HepG2 (cell line): Measurements from ENCODE around the gene KRT33A.

Source experiments
- CC2D1A ChIP-seq: sonication (generic); formaldehyde crosslinking; IDR thresholded peaks from 2 replicates; pipeline ENCODE4 v1.8.1; 2023; ENCODE audit warnings: mild to moderate bottlenecking, missing genetic modification reagents
- CENPT ChIP-seq: sonication (generic); formaldehyde crosslinking; IDR thresholded peaks from 2 replicates; pipeline ENCODE4 v1.8.0; 2022; ENCODE audit warnings: low read depth, mild to moderate bottlenecking, moderate library complexity, missing genetic modification reagents
- EP300 ChIP-seq, 3 experiments: sonication (generic) in 1 of 3; formaldehyde crosslinking in 1 of 3; IDR thresholded peaks; 2 replicates each; pipeline versions ENCODE4 v1.5.1 to v1.6.1; 2011 to 2020; ENCODE audit warnings: low read depth in 2 of 3, low read length in 2 of 3, borderline replicate concordance in 1 of 3, improper control_type of control experiment in 1 of 3, mild to moderate bottlenecking in 1 of 3, missing genetic modification reagents in 1 of 3, moderate library complexity in 1 of 3
- EZH2 ChIP-seq: conservative IDR thresholded peaks from 2 replicates; pipeline ENCODE4 v1.6.1; 2012; ENCODE audit warnings: mild to moderate bottlenecking, low read depth, low read length, moderate library complexity
- GABPB1 ChIP-seq: IDR thresholded peaks from 2 replicates; pipeline ENCODE4 v1.6.1; 2016; ENCODE audit warnings: mild to moderate bottlenecking, missing genetic modification reagents, moderate library complexity, missing compliant biosample characterization
- KAT7 ChIP-seq: IDR thresholded peaks from 2 replicates; pipeline ENCODE4 v1.6.1; 2018; ENCODE audit warnings: borderline replicate concordance, missing compliant biosample characterization
- NCOA5 ChIP-seq: sonication (generic); formaldehyde crosslinking; IDR thresholded peaks from 2 replicates; pipeline ENCODE4 v1.4.0; 2020; ENCODE audit warnings: missing genetic modification reagents
- TAF15 ChIP-seq: fragments of 200-400 bp; formaldehyde crosslinking; IDR thresholded peaks from one replicate; pipeline ENCODE4 v1.6.1; 2018; ENCODE audit warnings: mild to moderate bottlenecking, low read depth, low read length; ENCODE audit not compliant: poor library complexity, severe bottlenecking
- ZBTB1 ChIP-seq: sonication (generic); formaldehyde crosslinking; IDR thresholded peaks from 2 replicates; pipeline ENCODE4 v1.4.0; 2020; ENCODE audit warnings: missing genetic modification reagents, borderline replicate concordance
- ZBTB2 ChIP-seq: sonication (generic); formaldehyde crosslinking; IDR thresholded peaks from 2 replicates; pipeline ENCODE4 v1.8.0; 2022; ENCODE audit warnings: low read depth, missing genetic modification reagents
- ZEB1 ChIP-seq: IDR thresholded peaks from 2 replicates; pipeline ENCODE4 v1.6.1; 2012; ENCODE audit warnings: mild to moderate bottlenecking, low read depth, inconsistent platforms; ENCODE audit not compliant: insufficient replicate concordance
- ZNF138 ChIP-seq: sonication (generic); formaldehyde crosslinking; IDR thresholded peaks from 2 replicates; pipeline ENCODE4 v1.5.0; 2020; ENCODE audit warnings: mild to moderate bottlenecking, low read depth, missing genetic modification reagents
- ZNF484 ChIP-seq: sonication (generic); formaldehyde crosslinking; IDR thresholded peaks from 2 replicates; pipeline ENCODE4 v1.5.1; 2020; ENCODE audit warnings: mild to moderate bottlenecking, low read depth, missing genetic modification reagents, borderline replicate concordance
- TF ChIP-seq, protein P1 (sequence below): sonication (generic); formaldehyde crosslinking; IDR thresholded peaks from 2 replicates; pipeline ENCODE4 v1.5.0; 2020; ENCODE audit warnings: mild to moderate bottlenecking, missing genetic modification reagents, moderate library complexity

DNA sequence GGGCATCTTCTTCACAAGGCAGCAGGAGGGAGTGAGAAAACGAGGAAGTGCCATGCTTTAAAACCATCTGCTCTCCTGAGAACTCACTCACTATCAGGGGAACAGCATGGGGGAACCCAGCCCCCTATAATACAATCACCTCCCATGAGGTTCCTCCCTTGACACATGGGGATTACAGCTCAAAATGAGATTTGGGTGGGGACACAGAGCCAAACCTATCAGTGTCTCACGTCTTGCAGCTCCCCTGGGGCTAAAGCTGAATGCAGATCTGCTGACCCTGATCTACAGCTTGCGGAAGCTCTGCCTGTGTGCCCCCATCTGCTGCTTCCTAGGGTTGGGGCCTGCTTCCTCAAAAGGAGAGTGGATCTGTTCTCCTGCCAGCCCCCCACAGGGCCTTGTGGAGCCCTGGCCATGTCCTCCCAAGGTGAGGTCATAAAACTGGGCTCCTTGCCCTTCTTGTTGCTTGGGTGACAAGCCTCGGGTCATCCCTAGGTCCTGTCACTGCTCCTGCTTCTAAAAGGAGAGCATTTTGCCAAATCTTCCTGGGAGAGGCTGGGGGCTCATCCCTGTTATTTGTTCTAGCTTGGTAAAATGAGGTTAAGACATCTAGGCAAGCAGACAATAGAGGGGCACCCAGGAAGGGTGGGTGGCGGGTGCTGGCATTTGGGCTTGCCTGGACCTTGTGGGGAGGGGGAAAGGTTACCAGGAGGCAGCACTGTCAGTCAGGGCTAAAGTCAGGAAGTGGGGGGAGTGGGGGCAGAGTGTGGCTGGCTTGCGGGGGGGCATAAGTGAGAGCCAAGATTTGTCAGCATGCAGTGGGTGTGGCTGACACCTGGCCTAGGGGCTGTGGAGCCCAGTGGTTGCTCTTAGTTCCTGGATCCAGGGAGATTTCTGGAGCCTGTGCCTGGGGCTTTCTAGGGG, 16.0 kb downstream of the KRT33A start:
- TF ChIP-seq EZH2, result no peak
- no peak for TF ChIP-seq ZNF138
- TF ChIP-seq TAF15, result no peak
- no peak for TF ChIP-seq CC2D1A (CRISPR knock-in tag)
- TF ChIP-seq, protein P1, sequence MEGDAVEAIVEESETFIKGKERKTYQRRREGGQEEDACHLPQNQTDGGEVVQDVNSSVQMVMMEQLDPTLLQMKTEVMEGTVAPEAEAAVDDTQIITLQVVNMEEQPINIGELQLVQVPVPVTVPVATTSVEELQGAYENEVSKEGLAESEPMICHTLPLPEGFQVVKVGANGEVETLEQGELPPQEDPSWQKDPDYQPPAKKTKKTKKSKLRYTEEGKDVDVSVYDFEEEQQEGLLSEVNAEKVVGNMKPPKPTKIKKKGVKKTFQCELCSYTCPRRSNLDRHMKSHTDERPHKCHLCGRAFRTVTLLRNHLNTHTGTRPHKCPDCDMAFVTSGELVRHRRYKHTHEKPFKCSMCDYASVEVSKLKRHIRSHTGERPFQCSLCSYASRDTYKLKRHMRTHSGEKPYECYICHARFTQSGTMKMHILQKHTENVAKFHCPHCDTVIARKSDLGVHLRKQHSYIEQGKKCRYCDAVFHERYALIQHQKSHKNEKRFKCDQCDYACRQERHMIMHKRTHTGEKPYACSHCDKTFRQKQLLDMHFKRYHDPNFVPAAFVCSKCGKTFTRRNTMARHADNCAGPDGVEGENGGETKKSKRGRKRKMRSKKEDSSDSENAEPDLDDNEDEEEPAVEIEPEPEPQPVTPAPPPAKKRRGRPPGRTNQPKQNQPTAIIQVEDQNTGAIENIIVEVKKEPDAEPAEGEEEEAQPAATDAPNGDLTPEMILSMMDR (CRISPR knock-in tag), result no peak
- no peak for TF ChIP-seq ZEB1
- TF ChIP-seq EP300 (IDR thresholded peaks at IDR 0.05; ENCODE audit: low read depth in 2 of 2, low read length in 2 of 2), result no peak
- no peak for TF ChIP-seq EP300 (CRISPR knock-in tag; IDR thresholded peaks at IDR 0.05; ENCODE audit: borderline replicate concordance)
- no peak for TF ChIP-seq ZBTB1 (CRISPR knock-in tag)
- TF ChIP-seq KAT7, result no peak
- TF ChIP-seq CENPT (CRISPR knock-in tag), result no peak
- TF ChIP-seq GABPB1, result no peak
- TF ChIP-seq NCOA5 (CRISPR knock-in tag), result no peak
- no peak for TF ChIP-seq ZNF484 (CRISPR knock-in tag)
- TF ChIP-seq ZBTB2 (CRISPR knock-in tag), result no peak
